CD4-positive, alpha-beta T cell treated with Interleukin-1 beta for 1 hour (primary cell): Measurements from ENCODE around the gene ENOX2.
"Not testable (repeated sequence)": the region's sequence is repeated elsewhere in the genome, so short reads cannot be mapped to it uniquely, and the experiment has no call there.

ENCODE experiments used
- DNase-seq, 2 donors: peaks; one replicate each; pipeline ENCODE4 v3.0.0-alpha.2; 2020 to 2022

The ENOX2 gene

DNA sequence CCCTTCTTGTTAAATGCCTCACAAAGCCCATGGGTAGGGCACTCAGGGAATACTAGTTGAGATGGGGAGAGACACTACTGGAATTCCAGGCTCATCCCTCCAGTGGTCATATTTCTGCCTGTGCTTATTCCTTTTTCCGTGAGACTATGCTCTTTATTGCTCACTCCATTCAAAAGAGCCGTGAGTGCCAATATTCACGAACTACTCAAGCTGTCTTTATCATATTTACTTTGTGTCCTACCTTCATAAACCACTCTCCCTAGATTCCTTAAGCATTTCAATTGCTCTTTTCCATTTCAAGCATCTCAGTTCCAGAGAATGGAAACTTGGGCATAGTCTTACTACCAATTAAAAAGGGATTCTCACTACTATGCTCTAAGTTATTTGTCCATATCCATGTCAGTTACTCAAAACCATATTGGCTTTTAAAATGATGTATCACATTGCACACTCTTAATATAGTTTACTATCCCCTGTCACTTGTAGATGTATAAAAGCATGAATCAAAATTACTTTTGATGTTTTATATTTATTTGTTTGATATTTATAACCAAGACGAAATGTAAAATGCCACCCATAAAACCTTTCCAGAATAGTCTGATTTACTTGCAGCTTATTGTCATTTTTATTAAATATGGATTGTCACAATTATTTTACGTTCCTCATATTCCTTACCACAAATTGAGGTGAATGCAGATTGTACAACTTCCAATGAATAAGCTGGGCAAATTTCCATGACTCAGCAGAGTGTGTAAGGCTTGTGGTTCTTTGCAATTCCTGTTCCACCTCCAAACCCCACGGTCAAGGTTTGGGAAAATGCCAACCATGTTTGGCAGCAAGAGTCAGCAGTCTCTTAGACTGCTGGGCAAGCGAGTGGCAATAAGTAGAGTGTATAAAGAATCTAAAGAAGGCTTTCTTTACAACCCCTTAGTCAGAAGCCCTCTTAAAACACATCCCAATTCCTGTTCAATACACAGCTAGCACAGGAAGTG, 24.4 kb downstream of the ENOX2 start:
- DNase-seq: no peak

DNA sequence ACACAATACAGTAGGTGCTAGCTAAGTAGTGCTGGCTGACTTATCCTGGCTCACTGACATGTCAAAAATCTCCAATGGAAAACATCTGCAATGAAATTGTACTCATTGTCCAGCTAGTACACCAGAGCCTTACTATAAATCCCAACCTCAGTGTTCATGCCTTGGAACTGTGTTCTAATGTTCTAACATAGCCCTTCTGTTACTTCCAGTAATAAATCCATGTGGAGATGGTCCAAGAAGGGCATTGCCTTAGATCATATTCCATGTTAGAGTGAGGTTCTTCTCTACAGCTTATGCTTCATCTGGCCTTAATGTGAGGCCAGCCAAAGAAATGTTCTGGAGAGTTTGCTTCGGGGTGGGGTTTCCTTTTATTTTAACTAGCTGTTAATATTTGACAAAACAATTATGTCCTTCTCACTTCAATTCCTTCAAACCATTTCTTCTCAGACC, 25.1 kb downstream of the ENOX2 start:
- no peak for DNase-seq

DNA sequence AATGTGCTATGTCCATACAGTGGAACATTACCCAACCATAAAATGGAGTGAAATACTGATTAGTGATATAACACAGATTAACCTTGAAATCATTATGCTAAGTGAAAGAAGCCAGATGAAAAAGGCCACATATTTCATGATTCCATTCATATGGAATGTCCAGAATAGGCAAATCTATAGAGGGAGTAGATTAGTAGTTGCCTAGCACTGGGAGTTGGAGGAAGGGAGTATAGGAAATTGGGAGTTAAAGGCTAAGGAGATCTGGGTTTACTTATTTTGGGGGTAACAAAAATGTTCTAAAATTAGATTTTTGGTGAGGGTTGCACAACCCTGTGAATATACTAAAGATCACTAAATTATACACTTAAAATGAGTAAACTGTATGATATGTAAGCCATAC, 26.8 kb downstream of the ENOX2 start:
- DNase-seq: no peak

DNA sequence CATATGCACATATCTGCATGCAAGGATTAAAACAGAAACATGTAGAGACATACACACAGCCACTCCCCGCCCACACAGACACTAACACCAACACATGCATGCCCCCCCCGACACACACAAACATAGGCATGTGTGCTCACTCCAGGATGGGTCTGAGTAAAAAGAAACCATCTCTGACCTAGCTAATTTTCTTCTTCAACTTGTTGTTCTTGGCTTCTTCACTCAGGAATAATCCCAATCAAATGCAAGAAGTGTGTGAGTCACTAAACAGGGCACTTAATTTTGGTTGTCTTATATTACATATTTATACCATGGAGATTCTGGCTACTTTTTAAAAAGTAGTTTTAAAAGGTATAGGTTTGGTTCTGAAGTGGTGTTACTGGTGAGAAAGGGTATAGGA, 28.3 kb downstream of the ENOX2 start:
- no peak for DNase-seq

DNA sequence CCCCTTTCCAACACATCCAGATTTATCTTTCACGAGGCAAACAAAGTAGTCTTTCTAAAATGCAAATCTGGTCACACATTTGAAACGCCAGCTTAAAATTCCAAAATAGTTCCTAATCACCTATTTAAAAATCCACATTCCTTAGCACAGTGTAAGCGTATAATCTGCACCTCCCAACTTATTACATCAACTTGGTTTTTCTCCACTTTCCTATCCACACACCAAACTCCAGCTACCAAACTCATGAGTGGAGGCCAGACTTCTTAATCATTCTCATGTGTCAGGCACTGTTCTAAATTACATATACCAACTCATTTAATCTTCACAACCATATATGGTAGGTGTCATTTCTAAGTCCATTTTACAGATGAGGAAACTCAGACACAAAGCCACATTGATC, 33.8 kb downstream of the ENOX2 start:
- no peak for DNase-seq

DNA sequence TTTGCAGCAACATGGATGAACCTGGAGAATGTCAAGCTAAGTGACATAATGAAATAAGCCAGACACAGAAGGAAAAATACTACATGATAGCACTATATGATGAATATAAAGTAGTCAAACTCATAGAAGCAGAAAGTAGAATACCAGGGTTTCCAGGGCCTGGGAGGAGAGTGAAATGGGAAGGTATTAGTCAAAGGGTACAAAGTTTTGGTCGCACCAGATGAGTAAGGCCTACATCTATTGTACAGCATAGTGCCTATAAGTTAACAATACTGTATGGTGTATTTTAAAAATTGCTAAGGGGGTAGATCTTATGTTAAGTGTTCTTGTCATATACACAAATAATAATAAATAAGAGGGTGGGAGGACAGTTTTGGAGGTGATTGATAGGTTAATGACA, 41.5 kb downstream of the ENOX2 start:
- no peak for DNase-seq

DNA sequence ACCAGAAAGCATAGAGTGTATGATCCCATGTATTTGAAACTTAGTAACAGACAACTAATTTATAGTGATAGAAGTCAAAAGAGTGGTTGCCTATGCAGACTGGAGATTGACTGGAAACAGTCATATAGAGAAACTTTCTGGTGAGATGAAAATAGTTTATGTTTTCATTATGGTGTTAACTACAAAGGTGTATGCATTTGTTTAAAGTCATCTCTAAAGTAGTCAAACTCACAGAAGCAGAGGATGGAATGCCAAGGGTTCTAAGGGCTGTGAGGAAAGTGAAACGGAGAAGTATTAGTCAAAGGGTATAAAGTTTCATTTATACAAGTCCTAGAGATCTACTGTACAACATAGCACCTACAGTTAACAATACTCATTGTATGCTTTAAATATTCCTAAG, 45.8 kb downstream of the ENOX2 start:
- no peak for DNase-seq

DNA sequence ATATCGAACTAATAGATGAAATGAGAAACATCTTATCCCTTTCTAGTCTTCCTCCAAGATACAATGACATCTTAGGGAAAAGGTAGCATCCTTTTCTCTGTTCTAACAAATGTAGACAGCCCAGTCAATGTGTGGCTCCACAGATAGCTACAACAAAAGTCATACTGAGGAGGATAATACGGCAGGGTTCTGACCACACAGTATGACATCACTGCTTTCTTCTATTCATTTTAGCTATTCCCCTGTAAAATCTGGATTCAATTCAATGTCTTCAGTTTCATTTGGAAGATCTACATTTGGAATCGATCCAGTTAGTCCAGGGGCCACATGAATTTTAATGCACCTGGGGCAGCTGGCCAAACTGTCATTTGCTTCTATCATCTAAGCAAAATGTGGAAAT, 51.4 kb downstream of the ENOX2 start:
- no peak for DNase-seq

DNA sequence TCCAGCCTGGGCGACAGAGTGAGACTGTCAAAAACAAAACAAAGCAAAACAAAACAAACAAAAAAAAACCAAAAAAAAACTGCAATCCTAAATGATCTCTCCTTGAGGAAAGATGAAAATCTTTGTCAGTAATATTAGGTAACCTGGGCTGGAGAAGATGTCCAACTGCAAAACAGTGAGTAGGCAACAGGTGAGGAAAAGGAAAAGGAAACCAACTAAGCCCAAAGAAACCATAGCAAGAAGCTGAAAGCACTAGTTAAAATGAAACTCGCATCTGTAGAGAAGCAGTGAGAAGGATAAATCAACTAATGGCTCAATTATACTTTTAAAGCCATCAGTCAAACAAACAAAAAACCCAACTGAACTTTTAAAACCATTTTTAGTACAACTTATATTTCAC, 54.2 kb downstream of the ENOX2 start:
- DNase-seq: no peak

DNA sequence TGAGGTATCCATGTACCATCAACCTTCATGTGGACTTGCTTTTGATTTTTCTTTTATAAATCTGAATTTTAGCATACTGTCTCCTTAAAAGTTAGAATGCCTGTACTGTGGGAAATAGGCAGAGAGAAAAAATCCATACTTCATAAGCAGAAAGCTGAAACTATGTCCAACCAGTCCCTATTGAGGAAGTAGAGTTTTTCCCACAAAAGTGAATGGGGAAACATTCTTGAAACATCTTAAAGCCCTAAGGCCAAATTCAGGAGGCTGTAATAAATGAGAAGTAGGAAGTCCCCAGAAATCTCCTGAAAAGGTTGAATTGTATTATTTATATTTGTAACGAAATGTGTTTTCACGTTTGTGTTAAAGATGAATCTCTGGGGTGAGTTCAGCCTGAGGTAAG, 56.3 kb downstream of the ENOX2 start:
- DNase-seq: no peak

DNA sequence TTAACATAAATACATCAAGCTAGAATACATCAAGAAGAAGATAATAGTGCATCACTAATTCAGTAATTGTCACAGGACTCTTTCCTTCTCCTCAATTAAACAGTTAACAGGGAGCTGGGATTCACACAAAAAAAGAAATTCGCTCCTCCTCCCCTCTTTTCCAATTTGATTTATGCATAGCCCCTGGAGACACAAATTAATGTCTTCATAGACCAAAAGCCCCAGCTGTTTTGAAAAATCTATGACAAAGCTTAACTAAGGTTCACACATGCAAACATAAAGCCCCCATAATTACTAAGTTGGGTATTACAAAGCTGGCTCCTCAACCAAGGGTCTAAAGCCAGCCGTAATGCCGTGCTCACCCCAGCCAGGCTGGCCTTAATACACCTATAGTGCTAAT, 61.2 kb downstream of the ENOX2 start:
- no peak for DNase-seq

DNA sequence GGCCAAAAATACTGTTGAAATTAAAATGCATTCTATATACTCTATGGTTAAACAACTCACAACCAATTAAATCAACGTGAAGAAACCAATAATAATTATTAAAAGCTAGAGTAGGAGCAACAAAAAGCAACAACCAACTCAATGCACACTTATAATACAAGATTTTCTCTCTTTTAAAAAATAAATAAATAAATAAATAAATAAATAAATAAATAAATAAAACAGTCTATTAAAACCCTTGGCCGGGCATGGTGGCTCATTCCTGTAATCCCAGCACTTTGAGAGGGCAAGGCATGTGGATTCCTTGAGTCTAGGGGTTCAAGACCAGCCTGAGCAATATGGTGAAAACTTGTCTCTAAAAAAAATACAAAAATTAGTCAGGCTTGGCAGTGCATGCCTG, 62.7 kb downstream of the ENOX2 start:
- no peak for DNase-seq

DNA sequence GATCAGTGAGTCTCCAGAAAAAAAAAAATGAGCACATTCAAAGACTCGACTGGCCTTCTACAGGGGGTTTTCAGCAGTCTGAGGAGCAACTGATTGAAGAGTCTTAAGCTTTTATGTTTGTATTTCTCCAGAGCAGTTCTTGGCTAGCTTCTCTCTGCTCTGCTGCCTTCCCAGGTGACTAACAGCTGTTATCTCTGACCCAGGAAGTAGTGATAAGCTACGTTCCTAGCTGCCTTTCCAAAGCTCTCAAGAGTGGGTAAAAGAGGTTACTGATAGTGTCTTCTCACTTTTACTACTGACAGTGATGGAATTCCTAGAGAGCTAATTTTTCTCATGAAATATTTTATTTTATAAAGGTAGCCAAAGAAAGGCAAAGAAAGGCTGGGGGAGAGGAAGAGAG, 66.6 kb downstream of the ENOX2 start:
- DNase-seq: no peak

DNA sequence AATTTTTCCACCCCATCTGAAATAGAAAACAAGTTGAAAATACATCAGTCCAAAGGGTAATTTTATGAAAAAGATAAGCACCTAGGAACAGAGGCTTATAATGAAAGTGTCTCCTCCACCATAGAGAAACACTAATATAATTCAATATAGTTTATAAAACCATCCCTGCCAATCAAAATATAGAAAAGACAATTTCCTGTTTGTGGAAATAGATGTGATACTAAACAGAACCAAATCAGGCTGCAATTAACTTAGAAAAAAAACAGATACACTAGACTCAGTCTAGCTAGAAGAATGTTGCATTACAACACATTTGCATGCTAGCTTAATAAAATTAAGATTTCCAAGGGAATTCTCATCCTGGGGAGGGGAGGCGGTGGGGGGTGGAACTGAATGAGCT, 68.2 kb downstream of the ENOX2 start:
- no peak for DNase-seq

DNA sequence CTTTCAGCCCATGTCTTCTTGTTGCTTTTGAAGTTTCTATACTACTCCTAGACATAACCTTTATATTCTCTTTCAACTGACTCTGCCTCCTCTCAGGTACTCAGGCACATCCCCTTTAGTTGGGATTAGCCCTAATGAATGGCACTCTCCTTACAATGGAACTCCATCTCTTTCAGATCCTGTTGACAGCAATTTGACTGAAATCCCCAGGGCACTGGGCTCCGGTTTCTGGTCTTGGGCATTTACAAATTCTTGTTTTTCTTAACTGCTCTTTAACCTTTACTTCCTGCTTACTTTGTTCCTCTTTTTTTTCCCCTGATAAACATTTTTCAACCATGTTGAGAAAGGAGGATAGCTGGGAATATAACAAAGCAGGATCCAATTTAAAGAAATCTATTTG, 68.9 kb downstream of the ENOX2 start:
- DNase-seq: no peak

DNA sequence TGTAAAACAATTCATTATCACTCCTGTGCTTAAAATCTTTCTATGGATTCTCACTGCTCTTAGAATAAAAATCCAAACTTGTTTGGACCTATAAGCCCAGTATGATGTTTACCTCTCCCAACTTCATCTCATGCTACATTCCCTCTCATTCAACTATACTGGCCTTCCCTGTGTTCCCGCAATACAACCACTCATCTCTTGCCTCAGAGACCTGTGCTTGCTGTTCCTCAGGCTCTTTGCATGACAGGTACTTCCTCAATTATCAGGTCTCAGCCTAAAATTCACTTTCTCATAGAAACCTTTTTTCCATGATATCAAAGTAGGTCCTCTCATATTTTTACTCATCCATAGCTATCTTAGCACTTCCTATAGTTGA, 71.7 kb downstream of the ENOX2 start:
- DNase-seq: no peak

DNA sequence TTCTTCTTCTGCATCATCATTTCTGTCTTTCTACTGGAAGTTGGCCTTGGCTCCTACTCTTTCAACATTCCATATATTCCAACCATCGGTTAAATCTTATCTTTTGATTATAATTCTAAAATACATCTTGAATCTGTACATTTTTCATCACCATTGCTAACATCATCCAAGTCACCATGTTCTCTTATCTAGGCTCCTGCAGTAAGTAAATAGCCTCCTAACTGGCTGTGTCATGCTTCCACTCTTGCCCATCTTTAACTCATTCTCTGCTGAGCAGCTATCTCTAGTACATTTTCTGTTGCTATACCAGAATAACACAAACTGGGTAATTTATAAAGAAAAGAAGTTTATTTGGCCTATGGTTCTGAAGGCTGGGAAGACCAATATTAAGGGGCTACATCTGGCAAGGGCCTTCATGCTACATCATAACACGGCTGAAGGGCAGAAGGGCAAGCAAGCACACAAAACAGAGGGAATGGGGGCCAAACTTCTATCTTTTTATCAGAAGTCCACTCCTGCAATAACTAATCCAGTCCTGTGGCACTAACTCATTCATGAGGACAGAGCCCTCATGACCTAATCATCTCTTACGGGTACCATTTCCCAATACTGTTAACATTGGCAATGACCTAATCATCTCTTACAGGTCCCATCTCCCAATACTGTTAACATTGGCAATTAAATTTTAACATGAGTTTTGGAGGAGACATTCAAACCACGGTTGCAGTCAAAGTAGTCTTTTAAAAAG, 72.2 kb downstream of the ENOX2 start:
- no peak for DNase-seq

DNA sequence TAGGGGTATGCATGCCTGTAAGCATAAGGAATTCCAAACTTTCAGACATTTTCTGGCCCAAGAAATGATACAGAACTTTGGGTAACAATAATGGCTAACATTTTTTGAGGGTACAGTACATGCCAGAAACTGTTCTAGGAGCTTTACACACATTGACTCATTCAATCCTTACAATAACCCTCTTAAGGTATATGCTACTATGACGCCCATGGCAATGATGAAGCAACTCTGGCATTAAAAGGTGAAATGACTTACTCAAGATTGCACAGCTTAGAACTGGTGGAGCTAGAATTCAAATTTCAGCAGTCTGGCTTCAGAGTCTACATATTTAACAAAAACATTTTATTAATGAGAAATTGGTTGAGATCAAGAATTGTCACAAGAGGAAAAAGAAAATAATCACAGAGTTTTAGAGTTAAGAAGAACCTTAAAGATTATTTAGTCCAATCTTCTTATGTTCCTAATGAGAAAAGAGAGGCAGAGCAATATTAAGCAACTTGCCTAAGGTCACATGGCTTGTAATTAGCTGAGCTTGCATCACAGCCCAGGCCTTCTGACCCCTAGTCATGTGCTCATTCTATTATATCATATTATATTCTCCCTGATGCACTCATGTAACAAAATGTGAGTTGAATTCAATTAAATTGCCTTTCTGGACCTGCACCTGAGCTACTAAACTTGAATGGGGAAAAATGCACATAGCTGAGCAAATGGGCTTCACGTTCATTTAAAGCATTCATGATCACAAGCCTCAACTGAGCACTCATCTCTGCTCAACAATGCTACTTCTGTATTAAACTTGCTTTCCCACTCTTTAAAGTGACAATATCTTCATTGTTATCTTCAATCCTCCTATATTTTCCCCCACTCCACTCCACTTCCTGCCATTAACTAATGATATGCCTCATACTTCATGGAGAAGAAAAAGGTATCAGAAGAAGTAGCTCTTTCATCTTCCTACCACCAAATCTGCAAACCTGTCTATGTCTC, 73.2 kb downstream of the ENOX2 start:
- no peak for DNase-seq

DNA sequence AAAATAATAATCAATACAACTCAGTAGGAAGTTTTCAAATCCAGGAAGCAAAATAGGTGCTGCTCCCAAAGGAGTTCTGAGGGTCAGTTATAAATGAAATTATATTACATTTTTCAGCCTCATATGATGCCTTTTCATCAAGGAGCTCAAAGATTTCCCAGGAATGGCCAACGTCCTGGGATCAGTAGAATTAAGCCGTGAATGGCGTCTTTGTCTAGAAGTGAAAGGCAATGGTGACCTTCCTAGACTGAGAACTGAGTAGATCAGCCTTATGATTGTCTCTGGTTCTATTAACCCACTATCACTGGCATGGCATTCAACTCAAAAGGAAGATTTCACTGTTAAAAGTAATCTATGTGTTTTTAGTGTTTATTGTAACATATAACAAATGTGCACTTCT, 74.4 kb downstream of the ENOX2 start:
- no peak for DNase-seq

DNA sequence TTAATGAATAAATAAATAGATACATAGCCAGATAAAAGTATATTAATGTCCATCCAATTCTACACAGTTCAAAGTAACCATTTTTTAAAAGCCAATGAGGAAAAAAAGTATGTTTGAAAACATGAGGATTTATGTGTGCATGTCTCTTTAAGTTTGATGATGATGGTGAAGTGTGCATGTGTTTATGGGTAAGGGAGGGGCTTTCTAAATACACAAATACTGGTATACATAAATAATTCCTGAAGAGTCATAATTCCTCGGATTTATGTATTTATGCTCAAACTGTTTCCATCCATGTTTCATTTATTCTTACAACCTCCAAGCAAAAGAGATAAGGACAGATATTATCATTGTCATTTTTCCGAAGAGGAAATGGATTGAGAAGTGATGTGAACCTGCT, 75.4 kb downstream of the ENOX2 start:
- no peak for DNase-seq

DNA sequence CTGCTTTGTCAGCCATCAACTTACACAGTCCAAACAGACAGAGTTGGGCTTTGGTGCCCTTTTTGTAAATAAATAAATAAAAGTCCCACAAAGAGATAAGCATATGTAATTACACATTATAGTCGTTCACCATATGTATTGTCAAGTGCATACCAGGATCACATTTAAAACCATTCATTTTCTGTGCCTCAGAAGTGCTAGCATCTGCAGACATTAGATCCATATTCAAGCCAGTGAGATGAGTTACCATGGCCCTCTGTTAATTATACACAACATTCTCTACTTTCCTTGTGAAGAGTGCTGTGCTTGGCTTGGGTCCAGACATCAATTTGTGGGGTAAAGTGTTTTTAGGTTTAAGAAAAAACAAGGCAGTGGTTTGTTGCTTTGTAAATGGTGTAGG, 76.8 kb downstream of the ENOX2 start:
- DNase-seq: no peak

DNA sequence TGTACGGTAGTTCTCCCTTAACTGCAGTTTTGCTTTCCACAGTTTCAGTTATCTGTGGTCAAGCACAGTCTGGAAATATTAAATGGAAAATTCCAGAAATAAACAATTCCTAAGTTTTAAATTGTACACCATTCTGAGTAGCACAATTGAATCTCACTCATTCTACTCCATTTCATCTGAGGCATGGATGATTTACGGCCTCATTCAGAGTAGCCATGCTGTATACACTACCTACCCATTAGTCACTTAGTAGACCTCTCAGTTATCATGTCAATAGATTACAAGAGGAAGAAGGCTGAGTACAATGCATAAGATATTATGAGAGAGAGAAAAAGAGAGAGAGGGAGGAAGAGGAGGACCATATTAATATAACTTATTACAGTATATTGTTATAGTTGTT, 77.5 kb downstream of the ENOX2 start:
- no peak for DNase-seq

DNA sequence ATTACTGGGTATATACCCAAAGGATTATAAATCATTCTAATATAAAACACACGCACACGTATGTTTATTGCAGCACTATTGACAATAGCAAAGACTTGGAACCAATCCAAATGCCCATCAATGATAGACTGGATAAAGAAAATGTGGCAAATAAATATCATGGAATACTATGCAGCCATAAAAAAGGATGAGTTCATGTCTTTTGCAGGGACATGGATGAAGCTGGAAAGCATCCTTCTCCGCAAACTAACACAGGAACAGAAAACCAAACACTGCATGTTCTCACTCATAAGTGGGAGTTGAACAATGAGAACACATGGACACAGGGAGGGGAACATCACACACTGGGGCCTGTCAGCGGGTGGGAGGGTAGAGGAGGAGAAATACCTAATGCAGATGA, 83.6 kb downstream of the ENOX2 start:
- not testable (repeated sequence) for DNase-seq
